ENCODE measurements around the gene ZKSCAN5.

Gene ZKSCAN5

DNA sequence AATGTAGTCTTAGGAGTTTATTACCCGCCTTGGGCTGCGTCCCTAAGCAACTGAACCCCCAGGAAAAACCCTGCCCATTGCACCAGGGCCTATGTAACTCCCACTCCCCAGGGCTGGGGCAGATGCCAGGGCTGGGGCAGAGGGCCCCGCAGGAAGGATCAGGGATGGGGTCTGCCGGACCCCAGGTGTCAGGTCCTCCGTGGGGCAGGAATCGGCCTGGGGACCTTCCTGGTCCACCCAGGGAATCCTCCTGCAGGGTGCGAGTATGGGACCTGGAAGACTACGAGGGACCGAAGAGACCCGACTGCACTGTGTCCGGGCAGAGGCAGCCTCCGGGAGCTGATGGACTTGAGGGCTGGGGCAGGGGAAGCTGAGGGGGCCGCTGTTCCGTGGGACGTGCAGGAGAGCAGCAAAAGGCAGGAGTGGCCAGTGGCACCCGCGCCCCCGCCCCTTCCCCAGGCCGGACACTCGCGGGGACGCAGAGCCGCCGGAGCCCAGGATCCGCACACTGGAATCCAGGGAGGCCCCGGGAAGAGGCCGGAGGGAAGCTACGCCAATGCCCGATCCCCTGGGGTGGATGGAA lies 36.0 kb upstream of the ZKSCAN5 start:
- no peak overlapping the region for H3K4me2 ChIP-seq (ENCODE audit: low read depth, low read length)
- H3F3A ChIP-seq (ENCODE audit: insufficient read depth, low read length) = 0 out of 2 replicates have a peak, but pooled peaks cover 4% of the 10 kb centered on the region
- H3K4me1 ChIP-seq (ENCODE audit: low read length) = peaks cover 2% of the 10 kb centered on the region; the same call in 1 of the 2 replicates
- no peak overlapping the region for H3K27ac ChIP-seq (ENCODE audit: low read length)
- DNase-seq = no peak
- no peaks in the 10 kb centered on the region for H3K9me2 ChIP-seq (replicated peaks; ENCODE audit: insufficient read depth, low read length)
- H2AFZ ChIP-seq (ENCODE audit: low read length) = no peak overlapping the region
- H3K27me3 ChIP-seq (replicated peaks; ENCODE audit: insufficient read depth, low read length) = peaks cover 11% of the 10 kb centered on the region
- H3K9me3 ChIP-seq (replicated peaks; ENCODE audit: insufficient read depth, low read length) = no peaks in the 10 kb centered on the region
- no peak overlapping the region for H3K9ac ChIP-seq (ENCODE audit: low read length)
- peaks cover 4% of the 10 kb centered on the region; the same call in 1 of the 2 replicates for H3K36me3 ChIP-seq (replicated peaks; ENCODE audit: insufficient read depth, low read length)
- TF ChIP-seq EZH2 (optimal IDR thresholded peaks at IDR 0.05; ENCODE audit: low read depth, low read length) (no peak), EZH2phosphoT487 (IDR thresholded peaks at IDR 0.05; ENCODE audit: low read length) (no peak), CTCF (IDR thresholded peaks at IDR 0.05; ENCODE audit: low read length) (no peak)
- H3K4me3 ChIP-seq (ENCODE audit: low read length) = no peak overlapping the region
- no peaks in the 10 kb centered on the region for H4K20me1 ChIP-seq (ENCODE audit: insufficient read depth, low read length)
- H3K79me2 ChIP-seq (ENCODE audit: low read length) = peaks cover 34% of the 10 kb centered on the region

DNA sequence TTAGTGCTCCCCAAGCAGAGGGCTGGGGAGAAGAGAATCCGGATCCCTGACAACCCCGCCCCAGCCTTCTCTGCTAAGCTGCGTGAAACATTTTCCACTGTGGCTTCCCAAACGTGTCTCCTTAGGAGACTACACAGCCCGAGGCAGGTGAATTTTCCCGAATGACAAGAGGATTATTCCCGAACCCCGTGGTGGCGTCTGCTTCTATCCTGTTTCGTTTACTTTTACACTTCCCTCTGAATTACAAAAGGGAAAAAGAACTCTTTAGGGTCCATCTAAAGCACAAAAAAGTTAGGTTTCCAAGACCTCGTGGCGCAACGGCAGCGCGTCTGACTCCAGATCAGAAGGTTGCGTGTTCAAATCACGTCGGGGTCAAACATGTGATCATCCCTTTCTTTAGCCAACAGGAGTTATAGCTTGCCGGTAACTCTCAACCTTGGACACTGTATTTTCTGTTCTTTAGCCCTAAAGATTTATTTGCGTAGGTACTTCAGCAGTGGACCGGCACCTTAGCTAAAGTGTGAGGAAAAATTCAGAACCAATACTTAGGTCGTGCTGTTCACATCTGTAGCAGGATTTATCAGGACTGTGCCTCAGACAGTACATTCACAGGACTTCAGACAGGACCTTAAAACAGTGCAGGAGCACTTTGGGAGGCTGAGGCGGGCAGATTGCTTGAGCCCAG lies 34.9 kb upstream of the ZKSCAN5 start:
- no peak overlapping the region for H3K27ac ChIP-seq (ENCODE audit: low read length)

GRCh38 chr7:99472561-99473314 lies 31.7 kb upstream of the ZKSCAN5 start, which contains the start of gene ZNF789:
ZNF789 (plus strand) TSS chr7:99472890; CDS start chr7:99476457, 3,567 bp downstream.
- peak within 1 kb of the TSS; percentile 68; the same call in 1 of the 2 replicates for H3K27ac ChIP-seq (ENCODE audit: low read length)
- H3K4me2 ChIP-seq (ENCODE audit: low read depth, low read length) = peak within 1 kb of the TSS; percentile 71
- H4K20me1 ChIP-seq (ENCODE audit: insufficient read depth, low read length) = no peaks in the 10 kb centered on the region
- H3K27me3 ChIP-seq (replicated peaks; ENCODE audit: insufficient read depth, low read length) = peaks cover 11% of the 10 kb centered on the region
- TF ChIP-seq EZH2phosphoT487 (IDR thresholded peaks at IDR 0.05; ENCODE audit: low read length) (no peak), EZH2 (optimal IDR thresholded peaks at IDR 0.05; ENCODE audit: low read depth, low read length) (no peak), CTCF (IDR thresholded peaks at IDR 0.05; ENCODE audit: low read length) (no peak)
- DNase-seq = peak; percentile 97
- 0 out of 2 replicates have a peak, but pooled peaks cover 4% of the 10 kb centered on the region for H3F3A ChIP-seq (ENCODE audit: insufficient read depth, low read length)
- H3K9me3 ChIP-seq (replicated peaks; ENCODE audit: insufficient read depth, low read length) = no peaks in the 10 kb centered on the region
- H3K9ac ChIP-seq (ENCODE audit: low read length) = peak within 1 kb of the TSS; percentile 77
- no peaks in the 10 kb centered on the region for H3K36me3 ChIP-seq (replicated peaks; ENCODE audit: insufficient read depth, low read length)
- no peaks in the 10 kb centered on the region for H3K9me2 ChIP-seq (replicated peaks; ENCODE audit: insufficient read depth, low read length)
- peaks cover 3% of the 10 kb centered on the region; the same call in 1 of the 2 replicates for H3K4me1 ChIP-seq (ENCODE audit: low read length)
- H3K4me3 ChIP-seq (ENCODE audit: low read length) = peak within 1 kb of the TSS; percentile 91
- peak within 1 kb of the TSS; percentile 82 for H2AFZ ChIP-seq (ENCODE audit: low read length)
- peaks cover 43% of the 10 kb centered on the region for H3K79me2 ChIP-seq (ENCODE audit: low read length)

More for the DNA sequence above, 34.9 kb upstream of the ZKSCAN5 start:
- H3K27me3 ChIP-seq (replicated peaks; ENCODE audit: insufficient read depth, low read length) = peaks cover 11% of the 10 kb centered on the region
- no peak overlapping the region for H3K9ac ChIP-seq (ENCODE audit: low read length)
- no peak overlapping the region for H2AFZ ChIP-seq (ENCODE audit: low read length)
- H4K20me1 ChIP-seq (ENCODE audit: insufficient read depth, low read length) = no peaks in the 10 kb centered on the region
- H3F3A ChIP-seq (ENCODE audit: insufficient read depth, low read length) = 0 out of 2 replicates have a peak, but pooled peaks cover 4% of the 10 kb centered on the region
- H3K9me3 ChIP-seq (replicated peaks; ENCODE audit: insufficient read depth, low read length) = no peaks in the 10 kb centered on the region
- H3K36me3 ChIP-seq (replicated peaks; ENCODE audit: insufficient read depth, low read length) = no peaks in the 10 kb centered on the region
- DNase-seq = no peak
- H3K4me2 ChIP-seq (ENCODE audit: low read depth, low read length) = no peak overlapping the region
- H3K4me1 ChIP-seq (ENCODE audit: low read length) = peaks cover 3% of the 10 kb centered on the region; the same call in 1 of the 2 replicates
- no peaks in the 10 kb centered on the region for H3K9me2 ChIP-seq (replicated peaks; ENCODE audit: insufficient read depth, low read length)
- TF ChIP-seq CTCF (IDR thresholded peaks at IDR 0.05; ENCODE audit: low read length) = no peak
- TF ChIP-seq EZH2phosphoT487 (IDR thresholded peaks at IDR 0.05; ENCODE audit: low read length) = no peak
- no peak for TF ChIP-seq EZH2 (optimal IDR thresholded peaks at IDR 0.05; ENCODE audit: low read depth, low read length)
- peaks cover 32% of the 10 kb centered on the region for H3K79me2 ChIP-seq (ENCODE audit: low read length)
- no peak overlapping the region for H3K4me3 ChIP-seq (ENCODE audit: low read length)

All from MM.1S (cell line).